Parathyroid adenoma (tissue), 2 donors: ENCODE data around the gene SLC26A1.
A peak's percentile ranks its signal among the peaks of the same experiment; 100 is the strongest.

ENCODE experiments used
- H2AFZ ChIP-seq: fragments of 300-600 bp; sonication (generic); one replicate; pipeline ENCODE4 v1.7.0; 2017; ENCODE audit warnings: antibody characterized with exemption, mild to moderate bottlenecking
- H3K27ac ChIP-seq: fragments of 300-600 bp; sonication (generic); one replicate; pipeline ENCODE4 v1.7.0; 2017
- H3K27me3 ChIP-seq: fragments of 300-600 bp; sonication (generic); one replicate; pipeline ENCODE4 v1.7.0; 2017; ENCODE audit warnings: low read length; ENCODE audit not compliant: control insufficient read depth, insufficient read depth
- H3K36me3 ChIP-seq: fragments of 300-600 bp; sonication (generic); one replicate; pipeline ENCODE4 v1.7.0; 2017; ENCODE audit warnings: low read length; ENCODE audit not compliant: control insufficient read depth, insufficient read depth
- H3K4me1 ChIP-seq: fragments of 300-600 bp; sonication (generic); one replicate; pipeline ENCODE4 v1.7.0; 2017; ENCODE audit warnings: control low read depth
- H3K4me2 ChIP-seq: fragments of 300-600 bp; sonication (generic); one replicate; pipeline ENCODE4 v1.7.0; 2017; ENCODE audit warnings: low read length
- H3K4me3 ChIP-seq: fragments of 300-600 bp; sonication (generic); one replicate; pipeline ENCODE4 v1.7.0; 2017; ENCODE audit warnings: low read depth, low read length
- H3K79me2 ChIP-seq: fragments of 300-600 bp; sonication (generic); one replicate; pipeline ENCODE4 v1.7.0; 2017; ENCODE audit warnings: control low read depth
- H3K9ac ChIP-seq: fragments of 300-600 bp; sonication (generic); one replicate; pipeline ENCODE4 v1.7.0; 2017; ENCODE audit warnings: mild to moderate bottlenecking
- H3K9me3 ChIP-seq: fragments of 300-600 bp; sonication (generic); one replicate; pipeline ENCODE4 v1.7.0; 2017; ENCODE audit warnings: low read length; ENCODE audit not compliant: control insufficient read depth
- TF ChIP-seq, protein P1 (sequence below): fragments of 300-600 bp; sonication (generic); IDR thresholded peaks from one replicate; pipeline ENCODE4 v1.7.0; 2017; ENCODE audit warnings: antibody characterized with exemption, mild to moderate bottlenecking
- donor health status: primary hyperparathyroidism.

The SLC26A1 gene

DNA sequence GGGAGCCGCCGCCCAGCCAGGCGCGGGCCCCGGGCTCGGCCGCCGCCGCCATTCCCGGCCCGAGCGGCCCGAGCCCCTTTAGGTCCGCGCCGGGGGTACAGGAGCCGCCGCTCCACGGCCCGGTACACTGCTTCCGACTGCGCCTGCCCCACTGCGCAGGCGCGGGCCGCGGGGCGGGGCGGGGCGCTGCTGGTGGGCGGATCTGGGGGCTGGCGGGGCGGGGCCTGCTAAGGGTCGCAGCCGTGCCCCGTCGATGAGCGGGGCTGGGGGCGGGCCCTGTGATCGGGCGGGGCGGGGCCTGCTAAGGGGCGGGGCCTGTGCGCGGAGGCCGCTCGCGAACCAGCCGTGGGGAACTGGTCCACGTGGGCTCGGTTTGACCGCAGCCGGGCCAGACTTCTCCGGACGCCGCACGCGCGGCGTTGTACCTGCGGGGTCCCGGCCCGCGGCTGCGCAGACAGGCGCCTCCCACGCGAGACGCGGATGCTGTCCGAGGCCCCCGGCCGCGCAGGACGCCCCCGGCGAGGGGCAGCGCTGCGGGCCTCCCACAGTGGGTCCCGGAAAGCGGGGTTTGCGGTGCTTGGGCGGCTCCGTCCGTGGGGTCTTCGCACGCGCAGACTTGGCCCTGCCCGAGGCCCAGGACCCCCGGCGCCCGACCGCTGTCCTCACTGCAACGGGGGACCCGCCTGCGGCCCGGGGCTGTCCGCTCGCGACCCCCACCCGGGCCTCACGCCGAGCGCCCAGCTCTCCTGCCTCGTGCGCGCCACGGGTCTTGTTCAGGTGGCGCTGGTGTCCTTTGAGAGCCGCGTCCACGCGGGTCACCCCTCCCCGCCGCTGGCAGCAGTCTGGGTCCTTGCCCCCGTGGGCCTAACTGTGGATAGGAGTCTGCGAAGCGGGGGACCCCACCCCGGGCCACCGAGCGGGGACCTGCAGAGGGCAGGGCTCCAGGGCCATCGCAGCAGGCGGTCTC, 19.5 kb downstream of the SLC26A1 start, which contains the start of gene DGKQ:
Gene DGKQ (minus strand): TSS at position 139 of the 967 bp plus-strand sequence. CDS start 87 bp downstream, at position 52.
- no peaks in the 10 kb centered on the region for H3K4me1 ChIP-seq
- H3K27me3 ChIP-seq, result no peaks in the 10 kb centered on the region
- H3K27ac ChIP-seq, result no peak within 1 kb of the TSS
- H2AFZ ChIP-seq, result peak within 1 kb of the TSS; percentile 66
- no peaks in the 10 kb centered on the region for H3K36me3 ChIP-seq
- peak within 1 kb of the TSS; percentile 93 for H3K4me2 ChIP-seq
- no peaks in the 10 kb centered on the region for H3K79me2 ChIP-seq
- H3K9ac ChIP-seq, result peak within 1 kb of the TSS; percentile 19
- H3K9me3 ChIP-seq, result no peaks in the 10 kb centered on the region
- H3K4me3 ChIP-seq, result peak within 1 kb of the TSS; percentile 69
- TF ChIP-seq, protein P1, sequence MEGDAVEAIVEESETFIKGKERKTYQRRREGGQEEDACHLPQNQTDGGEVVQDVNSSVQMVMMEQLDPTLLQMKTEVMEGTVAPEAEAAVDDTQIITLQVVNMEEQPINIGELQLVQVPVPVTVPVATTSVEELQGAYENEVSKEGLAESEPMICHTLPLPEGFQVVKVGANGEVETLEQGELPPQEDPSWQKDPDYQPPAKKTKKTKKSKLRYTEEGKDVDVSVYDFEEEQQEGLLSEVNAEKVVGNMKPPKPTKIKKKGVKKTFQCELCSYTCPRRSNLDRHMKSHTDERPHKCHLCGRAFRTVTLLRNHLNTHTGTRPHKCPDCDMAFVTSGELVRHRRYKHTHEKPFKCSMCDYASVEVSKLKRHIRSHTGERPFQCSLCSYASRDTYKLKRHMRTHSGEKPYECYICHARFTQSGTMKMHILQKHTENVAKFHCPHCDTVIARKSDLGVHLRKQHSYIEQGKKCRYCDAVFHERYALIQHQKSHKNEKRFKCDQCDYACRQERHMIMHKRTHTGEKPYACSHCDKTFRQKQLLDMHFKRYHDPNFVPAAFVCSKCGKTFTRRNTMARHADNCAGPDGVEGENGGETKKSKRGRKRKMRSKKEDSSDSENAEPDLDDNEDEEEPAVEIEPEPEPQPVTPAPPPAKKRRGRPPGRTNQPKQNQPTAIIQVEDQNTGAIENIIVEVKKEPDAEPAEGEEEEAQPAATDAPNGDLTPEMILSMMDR, result no peak

DNA sequence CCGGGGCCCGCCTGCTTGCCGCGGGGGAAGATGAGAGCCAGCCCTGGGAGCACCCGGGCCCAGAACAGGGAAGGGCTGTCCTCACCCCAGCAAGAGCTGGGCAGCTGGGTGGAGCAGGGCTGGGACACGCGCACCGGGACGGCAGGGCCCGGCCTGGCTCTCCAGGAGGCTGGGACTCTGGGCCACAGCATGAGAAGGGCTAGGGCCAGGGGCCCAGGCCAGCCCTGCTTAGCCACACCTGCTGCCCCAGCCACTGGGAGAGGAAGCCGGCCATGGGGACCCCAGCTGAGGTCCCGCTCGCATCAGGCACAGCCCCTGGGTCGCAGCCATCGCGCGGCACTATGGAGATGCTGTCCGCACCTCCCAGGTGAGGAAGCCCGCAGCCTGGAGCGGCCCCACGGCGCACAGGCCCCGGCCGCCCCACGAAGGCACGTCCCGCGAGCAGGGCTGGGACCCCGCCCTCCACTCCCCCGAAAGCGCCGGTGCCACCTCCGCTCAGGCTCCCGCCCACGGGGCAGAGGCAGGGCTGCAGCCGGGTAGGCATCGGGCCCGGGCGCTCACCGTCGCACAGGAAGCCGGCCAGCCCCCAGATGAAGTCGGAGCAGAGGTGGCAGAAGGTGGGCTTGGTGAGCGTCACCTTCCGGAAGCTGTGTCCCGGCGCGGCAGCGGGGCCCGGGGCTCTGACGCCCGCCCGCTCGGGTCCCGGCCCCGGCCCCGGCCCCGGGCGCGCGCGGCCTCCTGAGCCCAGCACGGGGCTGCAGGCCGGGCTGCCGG, 20.4 kb downstream of the SLC26A1 start:
- TF ChIP-seq, protein P1, result no peak
- H3K4me2 ChIP-seq, result peak overlapping the region; percentile 93
- no peaks in the 10 kb centered on the region for H3K9me3 ChIP-seq
- H2AFZ ChIP-seq, result peak overlapping the region; percentile 66
- H3K4me3 ChIP-seq, result peak overlapping the region; percentile 69
- no peak overlapping the region for H3K27ac ChIP-seq
- no peaks in the 10 kb centered on the region for H3K79me2 ChIP-seq
- H3K9ac ChIP-seq, result peak overlapping the region; percentile 19
- no peaks in the 10 kb centered on the region for H3K36me3 ChIP-seq
- H3K4me1 ChIP-seq, result no peaks in the 10 kb centered on the region
- H3K27me3 ChIP-seq, result no peaks in the 10 kb centered on the region

DNA sequence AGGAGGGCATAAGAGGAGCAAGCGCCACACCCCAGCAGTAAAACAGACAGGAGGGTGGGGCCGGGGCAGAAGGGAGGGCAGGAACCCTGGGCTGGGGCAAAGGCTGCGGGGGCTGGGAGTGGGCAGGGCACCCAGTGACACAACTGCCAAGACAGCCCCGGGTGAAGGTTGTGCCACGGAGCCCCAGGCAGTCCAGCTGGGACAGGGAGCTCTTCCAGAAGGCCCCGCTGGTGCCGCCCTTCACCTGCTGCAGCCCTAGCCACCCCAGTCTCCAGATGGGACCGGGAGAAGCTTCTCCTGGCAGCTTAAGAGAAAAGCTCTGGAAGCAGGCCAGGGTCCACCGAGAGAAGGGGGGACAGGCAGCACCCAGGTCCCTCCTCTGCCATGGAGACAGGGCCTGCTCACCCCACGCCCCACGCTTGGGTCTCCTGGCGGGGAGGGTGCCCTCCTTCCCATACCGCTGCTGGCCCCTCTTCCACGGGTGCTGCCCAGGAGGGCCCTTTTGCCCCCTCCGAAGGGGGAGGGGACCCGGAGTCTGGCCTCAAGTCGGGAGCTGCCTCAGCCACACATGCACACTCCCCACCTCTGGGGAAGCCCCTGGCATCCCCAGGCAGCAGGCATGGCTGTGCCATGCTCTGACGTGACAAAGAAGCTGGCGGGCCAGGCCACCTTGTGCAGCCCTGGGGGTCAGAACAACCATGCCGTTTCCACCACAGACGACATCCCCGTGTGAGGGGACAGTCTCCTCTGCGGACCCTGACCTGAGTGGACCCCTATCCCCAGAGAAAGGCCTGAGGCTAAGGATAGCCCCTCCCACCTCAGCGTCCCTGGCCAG, 21.3 kb downstream of the SLC26A1 start:
- Histone ChIP-seq H3K4me1 (no peaks in the 10 kb centered on the region), H2AFZ (no peak overlapping the region), H3K4me2 (peak overlapping the region; percentile 93), H3K36me3 (no peaks in the 10 kb centered on the region), H3K9me3 (no peaks in the 10 kb centered on the region), H3K27ac (no peak overlapping the region), H3K4me3 (peak overlapping the region; percentile 69), H3K27me3 (no peaks in the 10 kb centered on the region), H3K79me2 (no peaks in the 10 kb centered on the region), H3K9ac (no peak overlapping the region)
- TF ChIP-seq, protein P1, result no peak

DNA sequence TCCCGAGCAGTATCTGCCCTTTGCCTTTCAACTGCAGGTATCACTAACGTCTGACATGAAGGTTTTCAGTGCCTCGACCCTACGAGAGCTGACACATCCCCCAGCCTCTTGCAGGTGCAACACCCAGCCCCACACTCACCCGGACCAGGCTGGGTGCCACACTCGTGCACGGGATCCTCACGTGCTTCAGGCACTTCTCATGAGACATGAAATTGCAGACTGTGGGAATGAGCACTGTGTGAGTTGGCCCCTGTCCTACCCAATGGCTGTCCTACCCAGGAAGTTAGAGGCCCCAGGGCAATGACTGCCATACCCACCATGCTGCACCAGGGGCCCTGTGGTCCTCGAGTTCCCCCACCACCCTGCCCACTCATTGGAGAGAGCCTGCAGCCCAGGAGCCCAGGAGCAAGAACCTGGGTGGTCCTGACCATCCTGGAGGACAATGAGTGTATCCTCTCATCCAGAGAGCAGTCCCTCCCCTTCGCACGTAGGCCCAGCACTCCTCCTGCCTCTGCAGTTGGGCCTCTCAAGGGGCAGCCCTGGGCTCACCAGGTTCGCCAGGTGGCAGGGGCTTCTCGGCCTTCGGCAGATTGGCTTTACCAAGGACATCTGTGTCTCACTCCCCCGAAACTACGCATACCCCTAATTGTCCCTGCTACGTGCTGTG, 22.2 kb downstream of the SLC26A1 start:
- Histone ChIP-seq H3K79me2 (no peaks in the 10 kb centered on the region), H3K9me3 (no peaks in the 10 kb centered on the region), H3K36me3 (no peaks in the 10 kb centered on the region), H2AFZ (no peak overlapping the region), H3K4me1 (no peaks in the 10 kb centered on the region), H3K27ac (no peak overlapping the region), H3K4me2 (no peak overlapping the region), H3K27me3 (no peaks in the 10 kb centered on the region), H3K9ac (no peak overlapping the region), H3K4me3 (no peak overlapping the region)
- TF ChIP-seq, protein P1, result no peak
